ENCODE data around the gene FAM170B.
A peak's percentile ranks its signal among the peaks of the same experiment; 100 is the strongest.

The FAM170B gene

GRCh38 chr10:49133706-49134248 is at the start of gene FAM170B:
FAM170B (minus strand) TSS chr10:49134021; CDS start chr10:49133918, 103 bp downstream.
- no peak for DNase-seq

GRCh38 chr10:49182776-49183175 is 49.0 kb upstream of the FAM170B start:
- DNase-seq = no peak

- DNase-seq = no peak
These were observed 46.6 kb upstream of the FAM170B start for GRCh38 chr10:49180444-49180860.

GRCh38 chr10:49179699-49180443 is 46.0 kb upstream of the FAM170B start:
- no peak for DNase-seq

- DNase-seq = no peak
These were observed 45.0 kb upstream of the FAM170B start for GRCh38 chr10:49178489-49179471.

GRCh38 chr10:49177391-49178355 is 43.9 kb upstream of the FAM170B start:
- DNase-seq = peak; percentile 78

GRCh38 chr10:49176310-49177268 is 42.8 kb upstream of the FAM170B start:
- peak; percentile 38 for DNase-seq

GRCh38 chr10:49175587-49176309 is 41.9 kb upstream of the FAM170B start:
- DNase-seq = no peak

- DNase-seq = no peak
These were observed 41.2 kb upstream of the FAM170B start for GRCh38 chr10:49174926-49175500.

GRCh38 chr10:49174261-49174925 is 40.6 kb upstream of the FAM170B start:
- peak; percentile 50 for DNase-seq

GRCh38 chr10:49173853-49174252 is 40.0 kb upstream of the FAM170B start:
- DNase-seq = no peak

- peak; percentile 49 for DNase-seq
These were observed 39.5 kb upstream of the FAM170B start for GRCh38 chr10:49173201-49173772.

- no peak for DNase-seq
These were observed 38.9 kb upstream of the FAM170B start for GRCh38 chr10:49172777-49173132.

- peak; percentile 37 for DNase-seq
These were observed 38.4 kb upstream of the FAM170B start for GRCh38 chr10:49172061-49172776.

GRCh38 chr10:49171326-49172060 is 37.7 kb upstream of the FAM170B start:
- peak; percentile 31 for DNase-seq

- DNase-seq = peak; percentile 44
These were observed 37.0 kb upstream of the FAM170B start for GRCh38 chr10:49170632-49171325.

- DNase-seq = peak; percentile 25
These were observed 36.0 kb upstream of the FAM170B start for GRCh38 chr10:49169776-49170175.
